Calu3 (cell line): ENCODE measurements around the gene CNEP1R1. TPM values are rescaled to one million over a fixed set of nuclear protein-coding genes. Genes with fewer than 3 reads are reported as not detected.

Experiments
- BruUV-seq: library from RNA; stranded (reverse); fragments of 400-500 nt; replicated peaks from 2 replicates; lab custom pipeline; 2021; lab: Mats Ljungman, UMichigan
- CTCF ChIA-PET: fragments of 300-600 bp; sonication (Branson Sonifier 250); formaldehyde crosslinking; loops from one replicate; lab custom pipeline; 2022; ENCODE audit warnings: antibody characterized with exemption; lab: Charles Lee
- DNase-seq: peaks from one replicate; pipeline ENCODE4 v3.0.0; 2022
- H3K27ac Mint-ChIP-seq: one replicate; pipeline ENCODE4 v1.8.0; 2022; ENCODE audit warnings: mixed read lengths; ENCODE audit not compliant: unreplicated experiment
- H3K27me3 Mint-ChIP-seq: one replicate; pipeline ENCODE4 v1.8.0; 2022; ENCODE audit warnings: mixed read lengths; ENCODE audit not compliant: unreplicated experiment
- H3K36me3 Mint-ChIP-seq: one replicate; pipeline ENCODE4 v1.8.0; 2022; ENCODE audit warnings: mild to moderate bottlenecking, moderate library complexity, mixed read lengths; ENCODE audit not compliant: insufficient read depth, unreplicated experiment
- H3K4me1 Mint-ChIP-seq: one replicate; pipeline ENCODE4 v1.8.0; 2022; ENCODE audit warnings: mild to moderate bottlenecking, low read depth, mixed read lengths; ENCODE audit not compliant: unreplicated experiment
- H3K4me3 Mint-ChIP-seq: one replicate; pipeline ENCODE4 v1.8.0; 2022; ENCODE audit warnings: mild to moderate bottlenecking, low read depth, moderate library complexity, mixed read lengths; ENCODE audit not compliant: unreplicated experiment
- H3K9me3 Mint-ChIP-seq: one replicate; pipeline ENCODE4 v1.8.0; 2022; ENCODE audit warnings: low read depth, mixed read lengths; ENCODE audit not compliant: unreplicated experiment
- intact Hi-C: fragments of 100-400 bp; cut with micrococcal nuclease; formaldehyde crosslinking; loops from one replicate; pipeline ENCODE4 v1.10.0; 2022; ENCODE audit not compliant: unreplicated experiment
- total RNA-seq: library from RNA; stranded (reverse); gene quantifications from 2 replicates; pipeline ENCODE4 v1.2.3, GENCODE V29; 2022
- TF ChIP-seq, protein P1 (sequence below): fragments of 200-600 bp; IDR thresholded peaks from one replicate; pipeline ENCODE4 v1.8.0; 2022; ENCODE audit warnings: antibody characterized with exemption; ENCODE audit not compliant: unreplicated experiment

CNEP1R1 gene
- total RNA-seq, 1 experiment from 2014 or later, result 21.8 TPM

DNA sequence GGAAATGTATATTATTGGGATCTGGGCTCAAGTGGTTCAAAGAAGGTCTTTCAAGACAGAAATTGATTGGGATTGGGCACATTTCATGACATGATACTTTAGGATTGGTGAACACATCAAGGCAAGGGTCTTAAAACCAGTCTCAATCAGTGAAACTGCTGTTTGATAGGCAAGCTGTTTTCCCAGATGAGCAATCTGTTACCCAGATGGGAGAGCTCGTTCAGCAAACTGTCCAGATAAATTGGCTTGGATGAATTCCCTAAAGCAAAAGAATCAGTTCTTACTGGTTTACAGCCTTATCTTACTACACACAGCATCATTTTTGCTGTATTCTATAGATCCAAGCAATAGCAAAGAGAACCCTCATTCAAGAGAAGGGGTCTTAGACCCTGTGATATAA is 31.0 kb upstream of the CNEP1R1 start:
- H3K9me3 Mint-ChIP-seq, result no peaks in the 10 kb centered on the region
- intact Hi-C loops, result no loop called here
- H3K4me3 Mint-ChIP-seq, result no peak overlapping the region
- no peak for DNase-seq
- H3K36me3 Mint-ChIP-seq, result no peaks in the 10 kb centered on the region
- H3K27me3 Mint-ChIP-seq, result peaks cover 43% of the 10 kb centered on the region
- TF ChIP-seq, protein P1, sequence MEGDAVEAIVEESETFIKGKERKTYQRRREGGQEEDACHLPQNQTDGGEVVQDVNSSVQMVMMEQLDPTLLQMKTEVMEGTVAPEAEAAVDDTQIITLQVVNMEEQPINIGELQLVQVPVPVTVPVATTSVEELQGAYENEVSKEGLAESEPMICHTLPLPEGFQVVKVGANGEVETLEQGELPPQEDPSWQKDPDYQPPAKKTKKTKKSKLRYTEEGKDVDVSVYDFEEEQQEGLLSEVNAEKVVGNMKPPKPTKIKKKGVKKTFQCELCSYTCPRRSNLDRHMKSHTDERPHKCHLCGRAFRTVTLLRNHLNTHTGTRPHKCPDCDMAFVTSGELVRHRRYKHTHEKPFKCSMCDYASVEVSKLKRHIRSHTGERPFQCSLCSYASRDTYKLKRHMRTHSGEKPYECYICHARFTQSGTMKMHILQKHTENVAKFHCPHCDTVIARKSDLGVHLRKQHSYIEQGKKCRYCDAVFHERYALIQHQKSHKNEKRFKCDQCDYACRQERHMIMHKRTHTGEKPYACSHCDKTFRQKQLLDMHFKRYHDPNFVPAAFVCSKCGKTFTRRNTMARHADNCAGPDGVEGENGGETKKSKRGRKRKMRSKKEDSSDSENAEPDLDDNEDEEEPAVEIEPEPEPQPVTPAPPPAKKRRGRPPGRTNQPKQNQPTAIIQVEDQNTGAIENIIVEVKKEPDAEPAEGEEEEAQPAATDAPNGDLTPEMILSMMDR, result no peak
- no peaks in the 10 kb centered on the region for H3K4me1 Mint-ChIP-seq
- CTCF ChIA-PET, result no interaction called here
- no peak overlapping the region for H3K27ac Mint-ChIP-seq
- BruUV-seq, result no TSS peak

DNA sequence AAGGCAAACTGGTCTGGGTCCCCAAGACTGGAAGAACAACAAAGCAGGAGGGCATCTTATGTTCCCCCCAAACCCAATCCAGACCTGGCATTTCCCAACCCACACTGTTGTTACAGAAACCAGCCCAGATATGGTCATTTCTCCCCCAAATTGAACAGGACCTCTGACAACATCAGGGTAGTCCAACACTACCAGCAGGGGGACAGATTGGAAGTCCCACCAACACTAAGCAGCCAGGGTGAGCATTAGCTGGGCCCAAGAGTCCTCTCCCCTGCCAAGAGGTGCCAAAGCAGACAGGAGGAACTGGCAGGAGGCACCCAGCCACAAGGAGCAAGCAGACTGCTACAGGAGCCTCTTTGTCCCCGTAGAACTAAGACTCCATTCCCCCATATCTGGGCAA is 29.3 kb upstream of the CNEP1R1 start:
- TF ChIP-seq, protein P1, result no peak
- no TSS peak for BruUV-seq
- Mint-ChIP-seq H3K4me3 (no peak overlapping the region), H3K4me1 (no peaks in the 10 kb centered on the region), H3K9me3 (no peaks in the 10 kb centered on the region), H3K27ac (no peak overlapping the region), H3K36me3 (no peaks in the 10 kb centered on the region), H3K27me3 (peaks cover 53% of the 10 kb centered on the region)
- no peak for DNase-seq
- intact Hi-C loops, result no loop called here
- CTCF ChIA-PET, result no interaction called here

DNA sequence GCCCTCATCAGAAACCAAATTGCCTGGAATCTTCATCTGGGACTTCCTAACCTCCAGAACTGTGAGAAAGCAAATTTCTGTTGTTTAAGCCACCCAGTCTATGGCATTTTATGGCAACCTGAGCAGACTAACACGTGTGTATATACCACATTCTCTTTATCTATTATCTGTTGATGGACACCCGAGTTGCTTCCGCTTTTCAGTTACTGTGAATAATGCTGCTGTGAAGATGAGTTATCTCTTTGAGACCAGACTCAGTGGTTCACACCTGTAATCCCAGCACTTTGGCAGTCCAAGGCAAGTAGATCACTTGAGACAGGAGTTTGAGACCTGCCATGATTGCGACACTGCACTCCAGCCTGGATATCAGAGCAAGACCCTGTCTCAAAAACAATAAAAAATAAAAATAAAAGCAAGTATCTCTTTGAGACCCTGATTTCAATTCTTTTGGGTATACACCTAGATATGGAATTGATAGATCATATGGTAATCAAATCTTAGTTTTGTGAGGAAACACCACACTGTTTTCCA is 27.2 kb upstream of the CNEP1R1 start:
- intact Hi-C loops, result no loop called here
- Mint-ChIP-seq H3K36me3 (no peaks in the 10 kb centered on the region), H3K4me1 (no peaks in the 10 kb centered on the region), H3K27ac (no peak overlapping the region), H3K9me3 (no peaks in the 10 kb centered on the region), H3K4me3 (no peak overlapping the region), H3K27me3 (peaks cover 53% of the 10 kb centered on the region)
- DNase-seq, result no peak
- TF ChIP-seq, protein P1, result no peak
- CTCF ChIA-PET, result no interaction called here
- BruUV-seq, result no TSS peak

DNA sequence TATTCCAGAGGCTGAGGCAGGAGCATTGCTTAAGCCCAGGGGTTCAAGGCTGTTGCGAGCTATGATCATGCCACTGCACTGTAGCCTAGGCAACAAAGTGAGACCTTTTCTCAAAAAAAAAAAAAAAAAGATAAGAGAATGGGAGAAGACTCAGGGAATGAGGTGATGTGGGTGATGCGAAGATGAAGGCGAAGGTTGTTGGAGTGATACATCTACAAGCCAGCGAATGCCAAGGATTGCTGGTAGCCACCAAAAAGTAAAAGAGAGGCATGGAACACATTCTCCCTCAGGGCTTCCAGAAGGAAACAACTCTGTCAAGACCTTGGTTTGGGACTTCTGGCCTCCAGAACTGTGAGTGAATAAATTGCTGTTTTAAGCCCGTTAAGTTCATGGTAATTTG is 26.0 kb upstream of the CNEP1R1 start:
- Mint-ChIP-seq H3K27me3 (peaks cover 43% of the 10 kb centered on the region), H3K9me3 (no peaks in the 10 kb centered on the region), H3K36me3 (no peaks in the 10 kb centered on the region), H3K4me3 (no peak overlapping the region), H3K27ac (no peak overlapping the region), H3K4me1 (no peaks in the 10 kb centered on the region)
- CTCF ChIA-PET, result interaction anchor here (0.6 to 0.9 kb wide), 3 partner anchors 40 to 378 kb away, joined by 3 to 5 read pairs (median 3); no protein-coding TSS in a partner anchor
- TF ChIP-seq, protein P1, result no peak
- BruUV-seq, result no TSS peak
- DNase-seq, result no peak
- intact Hi-C loops, result no loop called here
